KBM-7 (cell line): ENCODE measurements around the gene COMMD4.

ENCODE experiments used
- DNase-seq: peaks from one replicate; pipeline ENCODE4 v3.0.0-alpha.2; 2015
- in situ Hi-C: fragments of 300-500 bp; cut with MboI; formaldehyde crosslinking; loops from 2 replicates; pipeline ENCODE4 v1.14.3; 2020; ENCODE audit warnings: low sequenced_read_pairs, low pct_unique_long_range_greater_than_20kb, mixed read lengths

Gene COMMD4

GRCh38 chr15:75352186-75353080 lies 16.6 kb downstream of the COMMD4 start:
- DNase-seq: no peak
- in situ Hi-C loops: no loop called here

GRCh38 chr15:75353604-75354003 lies 17.7 kb downstream of the COMMD4 start:
- in situ Hi-C loops: no loop called here
- no peak for DNase-seq

- in situ Hi-C loops: no loop called here
- DNase-seq: no peak
These were observed 18.6 kb downstream of the COMMD4 start for GRCh38 chr15:75354454-75354853.

GRCh38 chr15:75355369-75355768 lies 19.5 kb downstream of the COMMD4 start:
- no peak for DNase-seq
- in situ Hi-C loops: no loop called here

- DNase-seq: no peak
- in situ Hi-C loops: no loop called here
These were observed 20.1 kb downstream of the COMMD4 start for GRCh38 chr15:75356006-75356405.

- in situ Hi-C loops: no loop called here
These were observed 20.7 kb downstream of the COMMD4 start for GRCh38 chr15:75356517-75356916.

GRCh38 chr15:75357976-75358673 lies 22.3 kb downstream of the COMMD4 start:
- in situ Hi-C loops: no loop called here
- no peak for DNase-seq

More at GRCh38 chr15:75356517-75356916, 20.7 kb downstream of the COMMD4 start:
- no peak for DNase-seq

- DNase-seq: no peak
- in situ Hi-C loops: no loop called here
These were observed 23.1 kb downstream of the COMMD4 start for GRCh38 chr15:75358771-75359536.

- DNase-seq: no peak
- in situ Hi-C loops: no loop called here
These were observed 23.8 kb downstream of the COMMD4 start for GRCh38 chr15:75359537-75360250.

GRCh38 chr15:75360391-75360790 lies 24.5 kb downstream of the COMMD4 start:
- no peak for DNase-seq
- in situ Hi-C loops: no loop called here

- no peak for DNase-seq
- in situ Hi-C loops: no loop called here
These were observed 25.0 kb downstream of the COMMD4 start for GRCh38 chr15:75360856-75361255.

GRCh38 chr15:75361361-75361988 lies 25.6 kb downstream of the COMMD4 start:
- in situ Hi-C loops: no loop called here
- DNase-seq: no peak

- no peak for DNase-seq
- in situ Hi-C loops: no loop called here
These were observed 26.3 kb downstream of the COMMD4 start for GRCh38 chr15:75361989-75362641.

GRCh38 chr15:75362642-75363249 lies 26.9 kb downstream of the COMMD4 start:
- in situ Hi-C loops: no loop called here
- DNase-seq: no peak

GRCh38 chr15:75363786-75364185 lies 27.9 kb downstream of the COMMD4 start:
- DNase-seq: no peak
- in situ Hi-C loops: no loop called here

- no peak for DNase-seq
- in situ Hi-C loops: no loop called here
These were observed 29.0 kb downstream of the COMMD4 start for GRCh38 chr15:75364881-75365280.

- in situ Hi-C loops: no loop called here
- DNase-seq: no peak
These were observed 30.3 kb downstream of the COMMD4 start for GRCh38 chr15:75366163-75366562.

- in situ Hi-C loops: no loop called here
- no peak for DNase-seq
These were observed 31.1 kb downstream of the COMMD4 start for GRCh38 chr15:75367006-75367405.
